Adrenal gland (tissue), 5 donors: ENCODE measurements around the gene DNAH2.
A peak's percentile ranks its signal among the peaks of the same experiment; 100 is the strongest.

Experiments
- POLR2A ChIP-seq, 2 donors: fragments of 450-650 bp; IDR thresholded peaks; one replicate each; pipeline ENCODE4 v1.6.1; 2017; ENCODE audit warnings: antibody characterized with exemption in 2 of 2, mild to moderate bottlenecking in 2 of 2, moderate library complexity in 1 of 2
- TF ChIP-seq, protein P1 (sequence below), 6 experiments: fragments of 450-650 bp in 4 of 6; fragments of 200-600 bp in 2 of 6; sonication (generic) in 1 of 6; IDR thresholded peaks; 1 replicate in 5 of 6; 2 replicates in 1 of 6; pipeline versions ENCODE4 v1.5.1 to v1.8.0; 2016 to 2021; ENCODE audit warnings: antibody characterized with exemption in 6 of 6, mild to moderate bottlenecking in 2 of 6, moderate library complexity in 1 of 6
- donor health status: DM: no; HTN: no; CAD: no.

DNA sequence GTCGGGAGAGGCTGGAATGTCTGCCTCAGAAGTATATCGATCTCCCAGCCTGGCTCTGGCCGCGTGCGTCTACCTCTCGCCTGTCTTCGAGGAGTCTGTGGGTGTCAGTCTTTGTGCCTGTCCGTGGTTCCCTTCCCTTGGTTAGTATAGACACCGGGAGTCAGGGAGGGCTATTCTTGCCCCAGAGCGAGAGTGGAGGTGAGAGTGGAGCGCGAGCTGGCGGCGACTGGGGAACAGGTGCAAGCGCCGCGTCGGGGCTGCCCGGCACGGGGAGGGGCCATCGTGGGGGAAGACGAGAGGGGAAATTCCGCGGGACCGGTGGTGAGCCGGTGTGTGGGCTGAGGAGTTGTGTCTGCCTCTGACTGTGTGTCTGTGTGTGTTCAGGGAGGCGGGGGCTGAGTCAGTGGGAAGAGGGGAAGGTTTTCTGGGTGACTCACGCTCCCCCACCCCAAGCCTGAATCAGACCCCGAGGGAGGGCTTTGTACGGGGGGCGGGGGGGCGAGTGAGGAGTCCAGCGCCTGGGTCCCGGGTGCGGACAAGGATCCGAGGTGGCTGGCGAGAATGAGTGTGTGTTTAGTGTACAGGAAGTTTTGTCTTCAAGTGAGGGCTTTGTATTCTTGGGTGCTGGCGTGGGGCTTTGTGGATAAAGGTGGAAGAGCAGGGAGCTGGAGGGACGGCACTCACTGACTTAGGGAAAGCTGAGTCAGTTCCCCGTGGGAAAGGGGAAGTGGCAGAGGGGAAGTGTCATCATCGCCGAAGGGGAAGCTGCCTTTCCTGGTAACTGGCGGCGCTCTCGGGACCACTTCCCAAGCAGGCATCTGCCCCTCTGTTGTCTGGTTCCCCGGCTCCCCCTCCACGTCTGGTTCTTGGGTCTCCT lies 125.1 kb downstream of the DNAH2 start:
- TF ChIP-seq, protein P1, sequence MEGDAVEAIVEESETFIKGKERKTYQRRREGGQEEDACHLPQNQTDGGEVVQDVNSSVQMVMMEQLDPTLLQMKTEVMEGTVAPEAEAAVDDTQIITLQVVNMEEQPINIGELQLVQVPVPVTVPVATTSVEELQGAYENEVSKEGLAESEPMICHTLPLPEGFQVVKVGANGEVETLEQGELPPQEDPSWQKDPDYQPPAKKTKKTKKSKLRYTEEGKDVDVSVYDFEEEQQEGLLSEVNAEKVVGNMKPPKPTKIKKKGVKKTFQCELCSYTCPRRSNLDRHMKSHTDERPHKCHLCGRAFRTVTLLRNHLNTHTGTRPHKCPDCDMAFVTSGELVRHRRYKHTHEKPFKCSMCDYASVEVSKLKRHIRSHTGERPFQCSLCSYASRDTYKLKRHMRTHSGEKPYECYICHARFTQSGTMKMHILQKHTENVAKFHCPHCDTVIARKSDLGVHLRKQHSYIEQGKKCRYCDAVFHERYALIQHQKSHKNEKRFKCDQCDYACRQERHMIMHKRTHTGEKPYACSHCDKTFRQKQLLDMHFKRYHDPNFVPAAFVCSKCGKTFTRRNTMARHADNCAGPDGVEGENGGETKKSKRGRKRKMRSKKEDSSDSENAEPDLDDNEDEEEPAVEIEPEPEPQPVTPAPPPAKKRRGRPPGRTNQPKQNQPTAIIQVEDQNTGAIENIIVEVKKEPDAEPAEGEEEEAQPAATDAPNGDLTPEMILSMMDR (IDR thresholded peaks at IDR 0.05) = peak in 1 of 6 experiments; percentile 7
- TF ChIP-seq POLR2A (IDR thresholded peaks at IDR 0.05) = peak; percentile 36 to 74
